ENCODE data around the gene F2RL1.
A peak's percentile ranks its signal among the peaks of the same experiment; 100 is the strongest.

The F2RL1 gene

DNA sequence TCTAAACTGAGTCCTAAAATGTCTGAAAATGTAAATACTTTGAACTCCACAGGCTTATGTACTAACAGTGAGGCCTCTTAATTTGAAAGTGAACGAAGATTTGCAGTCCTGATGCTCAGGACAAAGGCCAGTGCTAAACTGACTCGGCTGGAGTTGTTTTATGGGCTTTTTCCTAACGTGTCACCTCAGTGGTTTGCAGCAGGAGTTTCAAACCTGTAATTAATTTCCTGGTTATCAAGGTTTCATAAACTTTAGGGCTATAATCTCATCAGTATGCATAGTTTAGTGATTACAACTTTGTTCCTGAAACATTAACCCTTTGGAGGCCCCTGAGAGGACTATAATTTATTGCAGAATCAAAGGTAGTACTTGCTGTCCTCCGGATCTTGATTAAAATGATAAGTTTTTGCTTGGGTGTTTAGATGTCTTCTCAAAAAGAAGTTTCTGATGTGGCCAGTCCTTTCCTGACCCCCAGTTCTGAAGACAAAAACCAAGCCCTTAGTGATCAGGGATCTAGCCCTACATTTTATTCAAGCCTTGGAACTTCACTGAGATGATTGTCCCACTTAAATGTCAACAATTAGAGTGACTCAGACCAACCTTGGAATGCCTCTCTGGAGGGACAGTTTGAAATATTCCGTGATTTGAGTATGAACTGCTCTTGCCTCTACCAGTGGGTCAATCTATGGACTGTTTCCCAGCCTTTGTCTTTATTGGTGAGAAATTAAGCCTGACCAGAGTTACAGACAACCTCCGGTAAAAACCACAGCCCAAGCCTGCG, 19.8 kb downstream of the F2RL1 start:
- peak; percentile 40 for DNase-seq (ENCODE audit: low read depth)
- H3K4me3 ChIP-seq (ENCODE audit: low read length) = no peak overlapping the region
- TF ChIP-seq, protein P1, sequence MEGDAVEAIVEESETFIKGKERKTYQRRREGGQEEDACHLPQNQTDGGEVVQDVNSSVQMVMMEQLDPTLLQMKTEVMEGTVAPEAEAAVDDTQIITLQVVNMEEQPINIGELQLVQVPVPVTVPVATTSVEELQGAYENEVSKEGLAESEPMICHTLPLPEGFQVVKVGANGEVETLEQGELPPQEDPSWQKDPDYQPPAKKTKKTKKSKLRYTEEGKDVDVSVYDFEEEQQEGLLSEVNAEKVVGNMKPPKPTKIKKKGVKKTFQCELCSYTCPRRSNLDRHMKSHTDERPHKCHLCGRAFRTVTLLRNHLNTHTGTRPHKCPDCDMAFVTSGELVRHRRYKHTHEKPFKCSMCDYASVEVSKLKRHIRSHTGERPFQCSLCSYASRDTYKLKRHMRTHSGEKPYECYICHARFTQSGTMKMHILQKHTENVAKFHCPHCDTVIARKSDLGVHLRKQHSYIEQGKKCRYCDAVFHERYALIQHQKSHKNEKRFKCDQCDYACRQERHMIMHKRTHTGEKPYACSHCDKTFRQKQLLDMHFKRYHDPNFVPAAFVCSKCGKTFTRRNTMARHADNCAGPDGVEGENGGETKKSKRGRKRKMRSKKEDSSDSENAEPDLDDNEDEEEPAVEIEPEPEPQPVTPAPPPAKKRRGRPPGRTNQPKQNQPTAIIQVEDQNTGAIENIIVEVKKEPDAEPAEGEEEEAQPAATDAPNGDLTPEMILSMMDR (conservative IDR thresholded peaks at IDR 0.05; ENCODE audit: low read length) = no peak

DNA sequence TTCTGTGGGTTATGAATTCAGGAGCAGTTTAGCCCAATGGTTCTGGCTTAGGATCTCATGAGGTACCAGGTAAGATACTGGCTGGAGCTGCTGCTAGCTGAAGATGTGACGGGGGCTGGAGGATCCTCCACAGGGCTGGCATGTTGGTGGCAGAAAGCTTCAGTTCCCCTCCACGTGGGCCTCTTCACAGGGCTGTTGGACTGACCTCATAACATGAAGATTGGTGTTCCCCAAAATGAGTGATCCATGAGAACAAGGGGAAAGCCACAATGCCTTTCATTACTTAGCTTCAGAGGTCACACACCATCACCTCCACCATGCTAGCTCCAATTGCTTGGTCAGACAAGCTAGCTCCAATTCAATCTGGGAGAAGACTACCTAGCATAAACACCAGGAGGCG, 22.5 kb downstream of the F2RL1 start:
- no peak overlapping the region for H3K4me3 ChIP-seq (ENCODE audit: low read length)
- TF ChIP-seq, protein P1 (conservative IDR thresholded peaks at IDR 0.05; ENCODE audit: low read length) = no peak
- DNase-seq (ENCODE audit: low read depth) = no peak

DNA sequence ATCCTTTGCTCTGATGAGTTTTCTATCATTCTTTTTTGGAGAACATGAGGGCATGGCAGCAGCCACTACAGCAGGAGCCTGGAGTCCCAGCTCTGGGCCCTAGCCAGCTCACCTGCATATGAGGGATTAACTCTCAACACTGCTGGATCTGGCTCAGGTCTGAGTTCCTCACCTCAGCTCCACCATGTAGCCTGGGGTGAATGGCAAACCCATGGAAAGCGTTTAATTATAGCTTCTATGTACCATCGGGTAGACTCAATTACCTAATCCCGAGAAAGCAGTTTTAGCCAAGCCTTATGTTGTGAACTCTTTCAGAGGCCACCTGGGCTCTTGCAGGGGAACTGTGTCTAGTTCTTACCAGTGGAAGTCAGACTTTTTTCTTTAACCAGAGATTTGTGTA, 27.1 kb downstream of the F2RL1 start:
- H3K4me3 ChIP-seq (ENCODE audit: low read length) = no peak overlapping the region
- no peak for DNase-seq (ENCODE audit: low read depth)
- TF ChIP-seq, protein P1 (conservative IDR thresholded peaks at IDR 0.05; ENCODE audit: low read length) = no peak

DNA sequence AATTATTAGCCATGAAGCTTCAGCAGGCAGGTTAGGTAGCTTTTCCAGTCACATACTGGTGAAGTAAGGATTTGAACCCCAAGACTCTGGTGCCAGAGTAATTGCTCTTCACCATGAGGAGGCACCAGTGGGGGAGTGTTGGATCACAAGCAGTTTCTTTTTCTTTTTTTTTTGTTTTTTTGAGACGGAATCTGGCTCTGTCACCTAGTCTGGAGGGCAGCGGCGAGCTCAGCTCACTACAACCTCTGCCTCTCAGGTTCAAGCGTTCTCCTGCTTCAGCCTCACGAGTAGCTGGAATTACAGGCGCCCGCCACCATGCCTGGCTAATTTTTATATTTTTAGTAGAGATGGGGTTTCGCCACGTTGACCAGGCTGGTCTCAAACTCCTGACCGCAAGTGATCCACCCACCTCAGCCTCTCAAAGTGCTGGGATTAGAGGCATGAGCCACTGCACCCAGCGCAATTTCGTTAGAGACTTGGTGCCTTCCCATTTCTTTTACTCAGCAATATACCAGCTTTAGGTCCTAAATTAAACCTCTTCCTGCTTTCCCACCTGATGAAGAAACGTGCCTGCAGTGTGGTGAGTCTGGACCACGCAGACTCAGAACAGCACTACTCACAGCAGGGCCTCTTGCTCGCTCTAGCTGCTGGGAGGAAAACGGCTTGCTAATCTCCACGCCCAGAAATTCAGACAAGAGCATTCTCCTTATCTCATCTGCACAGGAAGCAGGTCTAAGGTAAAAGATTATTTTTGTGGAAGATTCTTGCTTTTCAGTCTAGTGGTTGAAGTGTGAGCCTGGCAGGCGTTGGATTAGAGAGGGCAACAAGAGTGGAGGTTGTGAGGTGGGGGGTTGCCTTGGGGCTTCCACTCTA, 30.8 kb downstream of the F2RL1 start, which contains the start of gene S100Z:
S100Z (plus strand) TSS at position 596 of the 873 bp plus-strand sequence. CDS start 25,346 bp downstream, outside the sequence.
- DNase-seq (ENCODE audit: low read depth) = no peak
- TF ChIP-seq, protein P1 (conservative IDR thresholded peaks at IDR 0.05; ENCODE audit: low read length) = no peak
- no peak within 1 kb of the TSS for H3K4me3 ChIP-seq (ENCODE audit: low read length)

DNA sequence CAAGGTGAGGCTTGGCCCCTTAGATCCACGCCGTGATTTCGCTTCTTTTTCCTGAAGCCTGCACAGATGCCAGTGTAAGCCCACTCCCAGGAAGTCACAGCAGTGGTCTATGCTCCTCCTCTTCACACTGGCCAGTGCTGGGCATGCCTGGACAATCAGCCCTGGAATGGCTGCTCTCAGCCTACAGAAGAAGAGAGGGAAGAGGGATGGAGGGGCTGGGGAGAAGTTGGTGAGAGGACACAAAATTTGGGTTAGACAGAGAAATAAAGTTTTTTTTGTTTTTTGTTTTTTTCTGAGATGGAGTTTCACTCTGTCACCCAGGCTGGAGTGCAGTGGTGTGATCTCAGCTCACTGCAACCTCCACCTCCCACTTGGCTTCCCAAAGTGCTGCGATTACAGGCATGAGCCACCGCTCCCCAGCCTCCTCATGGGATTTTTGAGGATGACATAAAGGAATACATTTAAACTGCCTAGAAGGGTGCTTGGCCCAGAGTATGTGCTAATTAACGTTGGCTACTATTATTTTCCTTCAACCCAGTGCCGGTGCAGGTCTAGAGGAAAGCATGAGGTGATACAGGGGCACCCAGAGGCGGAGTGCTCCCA, 31.8 kb downstream of the F2RL1 start:
- no peak overlapping the region for H3K4me3 ChIP-seq (ENCODE audit: low read length)
- no peak for DNase-seq (ENCODE audit: low read depth)

DNA sequence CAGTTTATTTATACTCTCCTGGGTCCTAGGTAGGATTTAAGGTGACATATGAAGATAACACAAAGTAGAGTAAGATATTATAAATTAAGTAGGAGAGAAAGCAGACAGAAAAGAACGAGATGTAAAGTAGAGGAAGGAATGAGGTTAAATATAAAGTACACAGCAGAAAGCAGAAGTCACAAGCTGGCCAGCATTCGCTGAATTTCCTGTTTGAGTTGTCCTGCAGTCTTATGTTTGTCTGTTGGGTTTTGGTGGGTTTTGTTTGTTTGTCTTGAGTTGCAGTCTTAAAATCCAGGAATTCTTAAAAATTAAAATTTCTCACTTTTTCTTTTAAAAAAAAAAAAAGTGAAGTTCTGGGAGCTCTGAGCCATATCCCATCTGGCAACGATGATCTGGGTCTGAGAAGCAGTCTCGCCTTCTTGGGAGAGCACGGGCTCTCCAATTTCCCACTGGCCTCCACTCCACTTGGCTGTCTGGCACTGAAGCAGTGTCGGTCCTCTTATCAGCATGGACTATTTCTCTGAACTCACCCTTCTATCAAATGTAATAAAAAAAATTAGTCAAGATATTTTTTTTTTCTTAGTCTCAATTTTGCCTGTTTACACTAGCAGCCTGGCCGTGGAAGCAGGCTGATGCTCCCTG, 33.0 kb downstream of the F2RL1 start:
- DNase-seq (ENCODE audit: low read depth) = no peak
- TF ChIP-seq, protein P1 (conservative IDR thresholded peaks at IDR 0.05; ENCODE audit: low read length) = no peak

More for the DNA sequence above, 31.8 kb downstream of the F2RL1 start:
- TF ChIP-seq, protein P1 (conservative IDR thresholded peaks at IDR 0.05; ENCODE audit: low read length) = no peak

More for the DNA sequence above, 33.0 kb downstream of the F2RL1 start:
- H3K4me3 ChIP-seq (ENCODE audit: low read length) = no peak overlapping the region
